Ovary (tissue), 3 donors: ENCODE measurements around the gene ANTXR2.

Experiments used
- POLR2A ChIP-seq: fragments of 450-650 bp; IDR thresholded peaks from one replicate; pipeline ENCODE4 v1.6.1; 2017; ENCODE audit warnings: antibody characterized with exemption, mild to moderate bottlenecking, moderate library complexity
- TF ChIP-seq, protein P1 (sequence below), 3 donors: fragments of 450-650 bp in 2 of 3; fragments of 200-600 bp in 1 of 3; IDR thresholded peaks; one replicate each; pipeline versions ENCODE4 v1.5.1 to v1.8.0; 2016 to 2022; ENCODE audit warnings: antibody characterized with exemption in 3 of 3, mild to moderate bottlenecking in 1 of 3
- donor health status: DM: no; HTN: no; CAD: no.

DNA sequence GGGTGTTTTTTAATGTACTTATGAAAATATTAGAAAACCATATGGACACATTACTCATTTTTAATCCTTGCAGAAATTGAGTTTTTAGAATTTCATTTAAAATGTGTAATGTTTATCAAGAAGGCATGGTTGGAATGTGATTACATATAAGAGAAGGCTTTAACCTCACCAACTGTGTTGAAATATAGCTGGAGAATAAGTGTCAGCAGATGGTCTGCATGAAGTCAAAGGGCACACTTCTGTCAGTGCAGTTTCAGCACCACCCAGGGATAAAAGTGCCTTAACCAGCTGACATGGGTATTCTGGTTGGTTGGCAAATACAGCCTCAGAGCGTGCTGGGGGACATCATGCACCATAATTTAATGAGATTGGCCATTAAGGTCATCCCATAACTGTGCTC is 21.2 kb upstream of the ANTXR2 start:
- TF ChIP-seq, protein P1, sequence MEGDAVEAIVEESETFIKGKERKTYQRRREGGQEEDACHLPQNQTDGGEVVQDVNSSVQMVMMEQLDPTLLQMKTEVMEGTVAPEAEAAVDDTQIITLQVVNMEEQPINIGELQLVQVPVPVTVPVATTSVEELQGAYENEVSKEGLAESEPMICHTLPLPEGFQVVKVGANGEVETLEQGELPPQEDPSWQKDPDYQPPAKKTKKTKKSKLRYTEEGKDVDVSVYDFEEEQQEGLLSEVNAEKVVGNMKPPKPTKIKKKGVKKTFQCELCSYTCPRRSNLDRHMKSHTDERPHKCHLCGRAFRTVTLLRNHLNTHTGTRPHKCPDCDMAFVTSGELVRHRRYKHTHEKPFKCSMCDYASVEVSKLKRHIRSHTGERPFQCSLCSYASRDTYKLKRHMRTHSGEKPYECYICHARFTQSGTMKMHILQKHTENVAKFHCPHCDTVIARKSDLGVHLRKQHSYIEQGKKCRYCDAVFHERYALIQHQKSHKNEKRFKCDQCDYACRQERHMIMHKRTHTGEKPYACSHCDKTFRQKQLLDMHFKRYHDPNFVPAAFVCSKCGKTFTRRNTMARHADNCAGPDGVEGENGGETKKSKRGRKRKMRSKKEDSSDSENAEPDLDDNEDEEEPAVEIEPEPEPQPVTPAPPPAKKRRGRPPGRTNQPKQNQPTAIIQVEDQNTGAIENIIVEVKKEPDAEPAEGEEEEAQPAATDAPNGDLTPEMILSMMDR (IDR thresholded peaks at IDR 0.05): no peak
- TF ChIP-seq POLR2A: no peak
